ENCODE measurements around the gene FIGLA. TPM values are rescaled to one million over a fixed set of nuclear protein-coding genes. Genes with fewer than 3 reads are reported as not detected.

The FIGLA gene
- total and polyA plus RNA-seq, 2 experiments from 2014 or later: not detected

Small RNAs within 50 kb of the gene (small RNA-seq; reads per million reads assigned to genes)
- gene HMGN2P21 (ENCODE audit: low replicate concordance): not detected

Other genes starting within 250 kb of the FIGLA start
- gene TGFA, start 236.8 kb downstream of the FIGLA start, total RNA-seq (2014; rRNA removed; shearing (Covaris generic)): 2.6 and 6.5 TPM in 2 replicates
- 1.1 and 1.4 TPM in 2 replicates for gene TGFA, start 236.8 kb downstream of the FIGLA start, polyA plus RNA-seq (2016; fragmentation: Nextera tagmentation; extraction: Ambion mirVana)
- gene ADD2, start 22.4 kb downstream of the FIGLA start, total RNA-seq (2014; rRNA removed; shearing (Covaris generic)): 138 and 223 TPM in 2 replicates
- 34.6 and 40.2 TPM in 2 replicates for gene ADD2, start 22.4 kb downstream of the FIGLA start, polyA plus RNA-seq (2016; fragmentation: Nextera tagmentation; extraction: Ambion mirVana)
- not detected in 2 replicates for gene CLEC4F, start 30.0 kb upstream of the FIGLA start, total RNA-seq (2014; rRNA removed; shearing (Covaris generic))
- gene CLEC4F, start 30.0 kb upstream of the FIGLA start, polyA plus RNA-seq (2016; fragmentation: Nextera tagmentation; extraction: Ambion mirVana): not detected in 2 replicates
- not detected in 2 replicates for gene CD207, start 45.2 kb upstream of the FIGLA start, total RNA-seq (2014; rRNA removed; shearing (Covaris generic))
- not detected in 2 replicates for gene CD207, start 45.2 kb upstream of the FIGLA start, polyA plus RNA-seq (2016; fragmentation: Nextera tagmentation; extraction: Ambion mirVana)
- 0.31 TPM in 1 of 2 replicates, not detected in the other for gene VAX2, start 109.9 kb upstream of the FIGLA start, total RNA-seq (2014; rRNA removed; shearing (Covaris generic))
- not detected in 2 replicates for gene VAX2, start 109.9 kb upstream of the FIGLA start, polyA plus RNA-seq (2016; fragmentation: Nextera tagmentation; extraction: Ambion mirVana)
- gene ATP6V1B1, start 145.3 kb upstream of the FIGLA start, total RNA-seq (2014; rRNA removed; shearing (Covaris generic)): not detected in 2 replicates
- gene ATP6V1B1, start 145.3 kb upstream of the FIGLA start, polyA plus RNA-seq (2016; fragmentation: Nextera tagmentation; extraction: Ambion mirVana): not detected in 2 replicates
- 0.73 and 1.3 TPM in 2 replicates for gene ANKRD53, start 188.0 kb upstream of the FIGLA start, total RNA-seq (2014; rRNA removed; shearing (Covaris generic))
- 0.32 and 0.59 TPM in 2 replicates for gene ANKRD53, start 188.0 kb upstream of the FIGLA start, polyA plus RNA-seq (2016; fragmentation: Nextera tagmentation; extraction: Ambion mirVana)
- 17.5 and 22.8 TPM in 2 replicates for gene TEX261, start 204.2 kb upstream of the FIGLA start, total RNA-seq (2014; rRNA removed; shearing (Covaris generic))
- gene TEX261, start 204.2 kb upstream of the FIGLA start, polyA plus RNA-seq (2016; fragmentation: Nextera tagmentation; extraction: Ambion mirVana): 5.7 and 6.0 TPM in 2 replicates

Data from GM23338 (cell line).